Astrocyte (in vitro differentiated cells and primary cell): ENCODE results near the gene RTBDN. TPM values are rescaled to one million over a fixed set of nuclear protein-coding genes. Genes with fewer than 3 reads are reported as not detected.

Experiments
- DNase-seq: peaks from one replicate; pipeline ENCODE4 v3.0.0-alpha.2; 2010; ENCODE audit warnings: low read depth
- FAIRE-seq: peaks from 2 replicates; lab custom pipeline; 2011; peaks lifted over from hg19 to GRCh38; lab: Jason Lieb, UNC
- H2AFZ ChIP-seq: 2 replicates; pipeline ENCODE4 v1.6.0; 2012; ENCODE audit warnings: low read depth, low read length, inconsistent platforms
- H3K27ac ChIP-seq: 2 replicates; pipeline ENCODE4 v1.5.1; 2011; ENCODE audit warnings: low read depth, low read length, inconsistent platforms
- H3K27me3 ChIP-seq: 2 replicates; pipeline ENCODE4 v1.6.0; 2011; ENCODE audit warnings: low read length, inconsistent platforms; ENCODE audit not compliant: insufficient read depth
- H3K36me3 ChIP-seq: 2 replicates; pipeline ENCODE4 v1.5.1; 2011; ENCODE audit warnings: low read length, inconsistent platforms; ENCODE audit not compliant: insufficient read depth
- H3K4me1 ChIP-seq: 2 replicates; pipeline ENCODE4 v1.5.1; 2011; ENCODE audit warnings: low read length, inconsistent platforms; ENCODE audit not compliant: insufficient read depth
- H3K4me2 ChIP-seq: 2 replicates; pipeline ENCODE4 v1.6.0; 2012; ENCODE audit warnings: low read length, inconsistent platforms
- H3K4me3 ChIP-seq: 2 replicates; pipeline ENCODE4 v1.5.1; 2011; ENCODE audit warnings: low read depth, mild to moderate bottlenecking, low read length, inconsistent platforms; ENCODE audit not compliant: insufficient read depth
- H3K79me2 ChIP-seq: 2 replicates; pipeline ENCODE4 v1.6.0; 2012; ENCODE audit warnings: mild to moderate bottlenecking, low read length, inconsistent platforms; ENCODE audit not compliant: insufficient read depth
- H3K9ac ChIP-seq: 2 replicates; pipeline ENCODE4 v1.6.0; 2012; ENCODE audit warnings: mild to moderate bottlenecking, low read length, inconsistent platforms
- H3K9me3 ChIP-seq: 2 replicates; pipeline ENCODE4 v1.5.1; 2012; ENCODE audit warnings: low read depth, mild to moderate bottlenecking, low read length, inconsistent platforms; ENCODE audit not compliant: insufficient read depth
- H4K20me1 ChIP-seq: 2 replicates; pipeline ENCODE4 v1.6.0; 2012; ENCODE audit warnings: low read length, inconsistent platforms; ENCODE audit not compliant: insufficient read depth
- H3K27ac Mint-ChIP-seq: one replicate; pipeline ENCODE4 v1.8.0; 2021; ENCODE audit warnings: mild to moderate bottlenecking, mixed read lengths; ENCODE audit not compliant: unreplicated experiment
- H3K27me3 Mint-ChIP-seq: one replicate; pipeline ENCODE4 v1.8.0; 2021; ENCODE audit warnings: low read depth, mixed read lengths; ENCODE audit not compliant: unreplicated experiment
- H3K36me3 Mint-ChIP-seq: one replicate; pipeline ENCODE4 v1.8.0; 2021; ENCODE audit warnings: low read depth, mixed read lengths; ENCODE audit not compliant: unreplicated experiment
- H3K4me1 Mint-ChIP-seq: one replicate; pipeline ENCODE4 v1.8.0; 2021; ENCODE audit warnings: low read depth, mixed read lengths; ENCODE audit not compliant: unreplicated experiment
- H3K4me3 Mint-ChIP-seq: one replicate; pipeline ENCODE4 v1.8.0; 2021; ENCODE audit warnings: mild to moderate bottlenecking, moderate library complexity, mixed read lengths; ENCODE audit not compliant: unreplicated experiment
- H3K9me3 Mint-ChIP-seq: one replicate; pipeline ENCODE4 v1.8.0; 2021; ENCODE audit warnings: mild to moderate bottlenecking, mixed read lengths; ENCODE audit not compliant: unreplicated experiment
- CTCF ChIP-seq: IDR thresholded peaks from 2 replicates; pipeline ENCODE4 v1.5.1; 2011; ENCODE audit warnings: low read depth, mild to moderate bottlenecking, inconsistent platforms, low read length, moderate library complexity; ENCODE audit not compliant: insufficient read depth
- EZH2 ChIP-seq: IDR thresholded peaks from 2 replicates; pipeline ENCODE4 v1.6.1; 2012; ENCODE audit warnings: mild to moderate bottlenecking, low read length, inconsistent platforms; ENCODE audit not compliant: insufficient read depth
- total RNA-seq: library from RNA; stranded (reverse); gene quantifications from 2 replicates; pipeline ENCODE4 v1.2.1, GENCODE V29; 2021

RTBDN gene
- total RNA-seq, 1 donor from 2014 or later: not detected

DNA sequence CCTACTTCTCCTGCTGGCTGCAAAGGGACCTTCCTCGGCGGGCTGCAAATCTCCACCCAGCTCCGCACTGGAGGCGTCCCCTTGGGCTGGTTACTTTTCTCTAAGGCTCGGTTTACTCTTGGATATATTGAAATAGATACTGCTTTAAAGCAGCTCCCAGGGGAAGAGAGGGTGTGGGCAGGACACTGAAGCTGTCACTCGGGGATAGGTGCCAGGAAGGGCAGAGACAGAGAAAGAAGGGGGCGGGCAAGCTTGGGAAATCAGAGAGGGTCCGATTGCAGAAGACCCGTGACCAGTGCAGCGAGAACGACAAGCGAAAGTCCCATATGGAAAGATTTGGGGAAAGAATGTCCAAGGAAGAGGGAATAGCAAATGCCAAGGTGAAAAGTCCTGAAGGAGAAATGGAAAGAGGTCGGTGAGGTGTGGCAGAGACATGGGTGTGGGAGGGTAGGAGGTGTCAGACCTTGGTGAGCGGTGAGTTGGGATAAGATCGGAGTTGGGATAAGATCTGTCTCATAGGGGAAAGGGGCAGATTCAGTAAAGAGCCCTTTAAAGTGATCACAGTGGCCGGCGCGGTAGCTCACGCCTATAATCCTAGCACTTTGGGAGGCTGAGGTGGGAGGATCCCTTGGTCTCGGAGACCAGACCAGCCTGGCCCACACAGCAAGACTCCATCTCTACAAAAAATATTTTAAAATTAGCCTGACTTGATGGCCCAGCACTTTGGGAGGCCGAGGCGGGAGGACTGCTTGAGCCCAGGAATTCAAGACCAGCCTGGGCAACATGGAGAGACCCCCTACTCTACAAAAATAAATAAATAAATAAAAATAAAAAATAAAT lies 31.9 kb downstream of the RTBDN start:
- Histone ChIP-seq H3K9ac (peak overlapping the region; percentile 85), H3K27ac (no peak overlapping the region), H3K4me3 (peak overlapping the region; percentile 82), H3K4me2 (peak overlapping the region; percentile 95), H3K9me3 (no peaks in the 10 kb centered on the region), H3K4me1 (peaks cover 32% of the 10 kb centered on the region), H4K20me1 (peaks cover 11% of the 10 kb centered on the region), H3K79me2 (peaks cover 20% of the 10 kb centered on the region), H3K36me3 (no peaks in the 10 kb centered on the region), H2AFZ (peak overlapping the region; percentile 91), H3K27me3 (no peaks in the 10 kb centered on the region)
- no peak for TF ChIP-seq CTCF
- TF ChIP-seq EZH2: no peak
- peaks cover 2% of the 10 kb centered on the region for H3K36me3 Mint-ChIP-seq
- no peaks in the 10 kb centered on the region for H3K9me3 Mint-ChIP-seq
- no peak overlapping the region for H3K27ac Mint-ChIP-seq
- H3K4me3 Mint-ChIP-seq: peak overlapping the region; percentile 72
- DNase-seq (no peak), FAIRE-seq (no peak)
- H3K27me3 Mint-ChIP-seq: peaks cover 7% of the 10 kb centered on the region
- no peaks in the 10 kb centered on the region for H3K4me1 Mint-ChIP-seq

- peaks cover 11% of the 10 kb centered on the region for H4K20me1 ChIP-seq
- H3K27me3 Mint-ChIP-seq: peaks cover 7% of the 10 kb centered on the region
- H3K4me1 ChIP-seq: peaks cover 25% of the 10 kb centered on the region
- no peak for DNase-seq
- no peaks in the 10 kb centered on the region for H3K36me3 ChIP-seq
- H3K27me3 ChIP-seq: no peaks in the 10 kb centered on the region
- no peaks in the 10 kb centered on the region for H3K9me3 ChIP-seq
- H3K4me3 ChIP-seq: peak within 1 kb of the TSS; percentile 82
- H2AFZ ChIP-seq: peak within 1 kb of the TSS; percentile 91
- TF ChIP-seq CTCF: no peak
- TF ChIP-seq EZH2: peak; percentile 54
- no peak for FAIRE-seq
- no peaks in the 10 kb centered on the region for H3K9me3 Mint-ChIP-seq
- peaks cover 14% of the 10 kb centered on the region for H3K79me2 ChIP-seq
- peaks cover 2% of the 10 kb centered on the region for H3K36me3 Mint-ChIP-seq
- H3K4me2 ChIP-seq: peak within 1 kb of the TSS; percentile 95
- peak within 1 kb of the TSS; percentile 53 for H3K27ac Mint-ChIP-seq
- H3K4me3 Mint-ChIP-seq: peak within 1 kb of the TSS; percentile 88
- peak within 1 kb of the TSS; percentile 85 for H3K9ac ChIP-seq
- no peak within 1 kb of the TSS for H3K27ac ChIP-seq
- no peaks in the 10 kb centered on the region for H3K4me1 Mint-ChIP-seq
Observed at GRCh38 chr19:12801466-12802266, 32.7 kb downstream of the RTBDN start, which contains the start of the genes PRDX2 and THSD8. Gene PRDX2 (minus strand): TSS chr19:12801800. CDS start chr19:12801261, 539 bp downstream. Gene THSD8 (plus strand): TSS chr19:12802069. CDS start chr19:12802072, 3 bp downstream.
